ENCODE results near the gene IGSF3.

The IGSF3 gene

GRCh38 chr1:116671912-116672311 lies 4.4 kb upstream of the IGSF3 start:
- no peaks in the 10 kb centered on the region for H3K79me2 ChIP-seq (ENCODE audit: low read length)
- H3K36me3 ChIP-seq (replicated peaks; ENCODE audit: insufficient read depth, low read length): no peaks in the 10 kb centered on the region
- H4K20me1 ChIP-seq (ENCODE audit: insufficient read depth, low read length): no peaks in the 10 kb centered on the region
- no peak for DNase-seq
- no peak overlapping the region for H3K4me3 ChIP-seq (ENCODE audit: low read length)
- H3F3A ChIP-seq (ENCODE audit: insufficient read depth, low read length): no peaks in the 10 kb centered on the region
- H3K9ac ChIP-seq (ENCODE audit: low read length): no peak overlapping the region
- no peak overlapping the region for H3K4me2 ChIP-seq (ENCODE audit: low read depth, low read length)
- TF ChIP-seq EZH2phosphoT487 (IDR thresholded peaks at IDR 0.05; ENCODE audit: low read length) (no peak), EZH2 (optimal IDR thresholded peaks at IDR 0.05; ENCODE audit: low read depth, low read length) (no peak), CTCF (IDR thresholded peaks at IDR 0.05; ENCODE audit: low read length) (no peak)
- H3K27ac ChIP-seq (ENCODE audit: low read length): no peak overlapping the region
- H2AFZ ChIP-seq (ENCODE audit: low read length): no peak overlapping the region
- H3K9me3 ChIP-seq (replicated peaks; ENCODE audit: insufficient read depth, low read length): no peaks in the 10 kb centered on the region
- no peaks in the 10 kb centered on the region for H3K4me1 ChIP-seq (ENCODE audit: low read length)
- no peaks in the 10 kb centered on the region for H3K9me2 ChIP-seq (replicated peaks; ENCODE audit: insufficient read depth, low read length)
- H3K27me3 ChIP-seq (replicated peaks; ENCODE audit: insufficient read depth, low read length): no peaks in the 10 kb centered on the region

- no peak overlapping the region for H3K27ac ChIP-seq (ENCODE audit: low read length)
- no peaks in the 10 kb centered on the region for H3K9me2 ChIP-seq (replicated peaks; ENCODE audit: insufficient read depth, low read length)
- no peak overlapping the region for H3K4me3 ChIP-seq (ENCODE audit: low read length)
- no peaks in the 10 kb centered on the region for H3K9me3 ChIP-seq (replicated peaks; ENCODE audit: insufficient read depth, low read length)
- H3K4me2 ChIP-seq (ENCODE audit: low read depth, low read length): no peak overlapping the region
- no peak overlapping the region for H2AFZ ChIP-seq (ENCODE audit: low read length)
- H3K4me1 ChIP-seq (ENCODE audit: low read length): no peaks in the 10 kb centered on the region
- no peaks in the 10 kb centered on the region for H4K20me1 ChIP-seq (ENCODE audit: insufficient read depth, low read length)
- DNase-seq: no peak
- H3K9ac ChIP-seq (ENCODE audit: low read length): no peak overlapping the region
- TF ChIP-seq CTCF (IDR thresholded peaks at IDR 0.05; ENCODE audit: low read length) (no peak), EZH2 (optimal IDR thresholded peaks at IDR 0.05; ENCODE audit: low read depth, low read length) (no peak)
- no peaks in the 10 kb centered on the region for H3K27me3 ChIP-seq (replicated peaks; ENCODE audit: insufficient read depth, low read length)
- no peaks in the 10 kb centered on the region for H3K79me2 ChIP-seq (ENCODE audit: low read length)
- H3F3A ChIP-seq (ENCODE audit: insufficient read depth, low read length): no peaks in the 10 kb centered on the region
- H3K36me3 ChIP-seq (replicated peaks; ENCODE audit: insufficient read depth, low read length): no peaks in the 10 kb centered on the region
These were observed 3.7 kb upstream of the IGSF3 start for GRCh38 chr1:116671072-116671760.

- Histone ChIP-seq H3K79me2 (ENCODE audit: low read length) (no peaks in the 10 kb centered on the region), H3F3A (ENCODE audit: insufficient read depth, low read length) (no peaks in the 10 kb centered on the region), H3K27me3 (replicated peaks; ENCODE audit: insufficient read depth, low read length) (no peaks in the 10 kb centered on the region), H4K20me1 (ENCODE audit: insufficient read depth, low read length) (no peaks in the 10 kb centered on the region), H3K4me1 (ENCODE audit: low read length) (no peaks in the 10 kb centered on the region), H3K9ac (ENCODE audit: low read length) (no peak overlapping the region), H3K36me3 (replicated peaks; ENCODE audit: insufficient read depth, low read length) (no peaks in the 10 kb centered on the region), H3K9me2 (replicated peaks; ENCODE audit: insufficient read depth, low read length) (no peaks in the 10 kb centered on the region), H3K4me3 (ENCODE audit: low read length) (no peak overlapping the region), H3K4me2 (ENCODE audit: low read depth, low read length) (no peak overlapping the region), H3K27ac (ENCODE audit: low read length) (no peak overlapping the region), H3K9me3 (replicated peaks; ENCODE audit: insufficient read depth, low read length) (no peaks in the 10 kb centered on the region), H2AFZ (ENCODE audit: low read length) (no peak overlapping the region)
- no peak for TF ChIP-seq EZH2phosphoT487 (IDR thresholded peaks at IDR 0.05; ENCODE audit: low read length)
- no peak for TF ChIP-seq CTCF (IDR thresholded peaks at IDR 0.05; ENCODE audit: low read length)
- no peak for TF ChIP-seq EZH2 (optimal IDR thresholded peaks at IDR 0.05; ENCODE audit: low read depth, low read length)
- DNase-seq: no peak
These were observed 744 bp upstream of the IGSF3 start for GRCh38 chr1:116668277-116668676.

Measured in MM.1S (cell line).